Natural killer cell treated with Interleukin-12 subunit alpha and Interleukin-12 subunit beta and Interleukin-15 and Interleukin-18, amount 100 ng/mL, for 72 hours (primary cell): ENCODE data around the gene ATP9B. TPM values are rescaled to one million over a fixed set of nuclear protein-coding genes. Genes with fewer than 3 reads are reported as not detected.
"Not testable (repeated sequence)": the region's sequence is repeated elsewhere in the genome, so short reads cannot be mapped to it uniquely, and the experiment has no call there.

Experiments
- ATAC-seq, 2 donors: fragments of 150-1000 bp; cut with Tn5 transposase in 1 of 2; sonication (Bioruptor Pico), chemical (Tn5 transposase) in 1 of 2; 2 replicates each; pipeline ENCODE4 v1.10.0; 2021
- DNase-seq: peaks from one replicate; pipeline ENCODE4 v3.0.0; 2022; ENCODE audit warnings: low spot score
- H3K27ac Mint-ChIP-seq, 2 donors: 1 replicate in 1 of 2; 2 replicates in 1 of 2; pipeline ENCODE4 v1.8.0; 2022; ENCODE audit warnings: mixed read lengths in 2 of 2, mild to moderate bottlenecking in 1 of 2, moderate library complexity in 1 of 2
- H3K27me3 Mint-ChIP-seq, 2 donors: 1 replicate in 1 of 2; 2 replicates in 1 of 2; pipeline ENCODE4 v1.8.0; 2022; ENCODE audit warnings: mixed read lengths in 2 of 2
- H3K36me3 Mint-ChIP-seq: one replicate; pipeline ENCODE4 v1.8.0; 2022; ENCODE audit warnings: mixed read lengths
- H3K4me1 Mint-ChIP-seq, 2 donors: 1 replicate in 1 of 2; 2 replicates in 1 of 2; pipeline ENCODE4 v1.8.0; 2022; ENCODE audit warnings: low read depth in 2 of 2, mixed read lengths in 2 of 2, mild to moderate bottlenecking in 1 of 2
- H3K4me3 Mint-ChIP-seq: one replicate; pipeline ENCODE4 v1.8.0; 2022; ENCODE audit warnings: mixed read lengths
- H3K9me3 Mint-ChIP-seq: 2 replicates; pipeline ENCODE4 v1.8.0; 2022; ENCODE audit warnings: mixed read lengths
- total RNA-seq, 2 donors: library from RNA; stranded (reverse); gene quantifications; one replicate each; pipeline ENCODE4 v1.2.3, GENCODE V29; 2022

ATP9B gene
- total RNA-seq, 2 donors from 2014 or later, result 36.8 to 59.6 TPM

- Mint-ChIP-seq H3K4me3 (no peak overlapping the region), H3K27ac (no peak overlapping the region), H3K36me3 (peaks cover 6% of the 10 kb centered on the region), H3K4me1 (peaks cover 13 to 15% of the 10 kb centered on the region in 2 donors), H3K9me3 (no peaks in the 10 kb centered on the region), H3K27me3 (no peaks in the 10 kb centered on the region)
- DNase-seq (no peak), ATAC-seq (no peak)
Measured at GRCh38 chr18:79373736-79374135, 304.5 kb downstream of the ATP9B start.

GRCh38 chr18:79374408-79375171, 305.4 kb downstream of the ATP9B start:
- no peak for ATAC-seq
- DNase-seq, result no peak
- H3K9me3 Mint-ChIP-seq, result no peaks in the 10 kb centered on the region
- H3K27me3 Mint-ChIP-seq, result no peaks in the 10 kb centered on the region
- no peak overlapping the region for H3K4me3 Mint-ChIP-seq
- H3K4me1 Mint-ChIP-seq, result peaks cover 18 to 19% of the 10 kb centered on the region in 2 donors
- no peak overlapping the region for H3K27ac Mint-ChIP-seq
- peaks cover 6% of the 10 kb centered on the region for H3K36me3 Mint-ChIP-seq

- H3K4me3 Mint-ChIP-seq, result no peak overlapping the region
Measured at GRCh38 chr18:79375441-79376154, 306.4 kb downstream of the ATP9B start.

GRCh38 chr18:79376661-79377060, 307.5 kb downstream of the ATP9B start:
- H3K36me3 Mint-ChIP-seq, H3K27me3 Mint-ChIP-seq, ATAC-seq, DNase-seq, H3K4me3 Mint-ChIP-seq, H3K9me3 Mint-ChIP-seq: not testable (repeated sequence)
- peak overlapping the region in 1 of 2 donors; percentile 35 for H3K27ac Mint-ChIP-seq
- peaks cover 14 to 16% of the 10 kb centered on the region in 2 donors for H3K4me1 Mint-ChIP-seq

More at GRCh38 chr18:79375441-79376154, 306.4 kb downstream of the ATP9B start:
- Mint-ChIP-seq H3K27me3 (no peaks in the 10 kb centered on the region), H3K9me3 (no peaks in the 10 kb centered on the region), H3K27ac (no peak overlapping the region), H3K36me3 (peaks cover 6% of the 10 kb centered on the region), H3K4me1 (peaks cover 18 to 19% of the 10 kb centered on the region in 2 donors)
- no peak for DNase-seq
- no peak for ATAC-seq

GRCh38 chr18:79377187-79377891, 308.1 kb downstream of the ATP9B start:
- Mint-ChIP-seq H3K4me1 (peaks cover 10 to 11% of the 10 kb centered on the region in 2 donors), H3K9me3 (no peaks in the 10 kb centered on the region), H3K27ac (peak overlapping the region in 1 of 2 donors; percentile 35), H3K27me3 (no peaks in the 10 kb centered on the region), H3K36me3 (peaks cover 6% of the 10 kb centered on the region), H3K4me3 (no peak overlapping the region)
- ATAC-seq, result no peak
- no peak for DNase-seq

- Mint-ChIP-seq H3K9me3 (no peaks in the 10 kb centered on the region), H3K36me3 (peaks cover 6% of the 10 kb centered on the region), H3K4me1 (peaks cover 10% of the 10 kb centered on the region in 2 donors), H3K4me3 (peak overlapping the region; percentile 42), H3K27me3 (no peaks in the 10 kb centered on the region), H3K27ac (peak overlapping the region; percentile 41 to 58)
- peak; percentile 84 to 91 for ATAC-seq
- DNase-seq, result peak; percentile 84
Measured at GRCh38 chr18:79378536-79379250, 309.5 kb downstream of the ATP9B start.

- Mint-ChIP-seq H3K9me3 (no peaks in the 10 kb centered on the region), H3K4me3 (peak overlapping the region; percentile 42), H3K36me3 (peaks cover 6% of the 10 kb centered on the region), H3K27me3 (peaks cover 0 to 6% of the 10 kb centered on the region in 2 donors), H3K27ac (peak overlapping the region; percentile 41 to 58), H3K4me1 (peaks cover 10 to 16% of the 10 kb centered on the region in 2 donors)
- no peak for DNase-seq
- no peak for ATAC-seq
Measured at GRCh38 chr18:79379251-79379905, 310.2 kb downstream of the ATP9B start.

- Mint-ChIP-seq H3K9me3 (no peaks in the 10 kb centered on the region), H3K4me1 (peaks cover 10 to 18% of the 10 kb centered on the region in 2 donors), H3K4me3 (no peak overlapping the region), H3K27me3 (peaks cover 0 to 7% of the 10 kb centered on the region in 2 donors), H3K27ac (no peak overlapping the region), H3K36me3 (peaks cover 6% of the 10 kb centered on the region)
- no peak for DNase-seq
- ATAC-seq, result no peak
Measured at GRCh38 chr18:79379931-79380815, 311.0 kb downstream of the ATP9B start.

GRCh38 chr18:79380816-79381806, 311.9 kb downstream of the ATP9B start:
- Mint-ChIP-seq H3K9me3 (no peaks in the 10 kb centered on the region), H3K4me3 (no peak overlapping the region)

GRCh38 chr18:79381811-79382311, 312.7 kb downstream of the ATP9B start:
- Mint-ChIP-seq H3K9me3 (no peaks in the 10 kb centered on the region), H3K36me3 (peaks cover 6% of the 10 kb centered on the region), H3K27ac (no peak overlapping the region), H3K27me3 (peaks cover 0 to 7% of the 10 kb centered on the region in 2 donors), H3K4me1 (peaks cover 10 to 18% of the 10 kb centered on the region in 2 donors), H3K4me3 (no peak overlapping the region)
- no peak for ATAC-seq
- DNase-seq, result no peak

More at GRCh38 chr18:79380816-79381806, 311.9 kb downstream of the ATP9B start:
- H3K27me3 Mint-ChIP-seq, result peaks cover 0 to 7% of the 10 kb centered on the region in 2 donors
- DNase-seq, result peak; percentile 70
- H3K4me1 Mint-ChIP-seq, result peaks cover 10 to 18% of the 10 kb centered on the region in 2 donors
- peaks cover 6% of the 10 kb centered on the region for H3K36me3 Mint-ChIP-seq
- no peak overlapping the region for H3K27ac Mint-ChIP-seq
- no peak for ATAC-seq
